Activated T-helper 1 cell treated with Interleukin-2 at 50 U/mL for 16 hours (primary cell): ENCODE results near the gene APLNR.
"Not testable (repeated sequence)": the region's sequence is repeated elsewhere in the genome, so short reads cannot be mapped to it uniquely, and the experiment has no call there.

Source experiments
- DNase-seq: peaks from one replicate; pipeline ENCODE4 v3.0.0-alpha.2; 2020; ENCODE audit warnings: low read depth

Gene APLNR

DNA sequence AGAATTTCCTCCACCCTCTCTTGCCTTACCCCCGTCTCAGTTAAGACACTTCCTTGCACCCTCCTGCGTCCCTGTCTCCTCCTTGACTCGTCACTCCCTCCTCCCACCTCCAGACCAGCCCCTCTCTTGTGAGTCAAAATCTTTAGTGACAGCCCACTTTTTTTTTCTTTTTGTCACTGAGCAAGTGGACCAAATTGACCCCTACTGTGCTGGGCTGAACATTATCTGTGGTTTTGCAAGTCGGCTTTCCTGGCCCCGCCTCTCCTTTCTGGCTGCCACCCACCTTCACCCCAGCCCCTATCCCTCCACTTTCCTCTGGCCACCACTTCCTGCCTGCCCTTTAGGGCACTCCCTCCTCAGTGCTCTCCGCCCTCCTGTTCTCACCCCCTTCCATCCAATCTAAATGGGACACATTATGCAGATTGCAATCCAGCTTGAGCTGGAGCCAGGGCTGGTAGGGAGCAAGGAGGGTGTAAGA is at the start of gene APLNR:
TSS of gene APLNR (minus strand) at position 47 of the 478 bp plus-strand sequence. CDS start 246 bp downstream, outside the sequence.
- DNase-seq: no peak

DNA sequence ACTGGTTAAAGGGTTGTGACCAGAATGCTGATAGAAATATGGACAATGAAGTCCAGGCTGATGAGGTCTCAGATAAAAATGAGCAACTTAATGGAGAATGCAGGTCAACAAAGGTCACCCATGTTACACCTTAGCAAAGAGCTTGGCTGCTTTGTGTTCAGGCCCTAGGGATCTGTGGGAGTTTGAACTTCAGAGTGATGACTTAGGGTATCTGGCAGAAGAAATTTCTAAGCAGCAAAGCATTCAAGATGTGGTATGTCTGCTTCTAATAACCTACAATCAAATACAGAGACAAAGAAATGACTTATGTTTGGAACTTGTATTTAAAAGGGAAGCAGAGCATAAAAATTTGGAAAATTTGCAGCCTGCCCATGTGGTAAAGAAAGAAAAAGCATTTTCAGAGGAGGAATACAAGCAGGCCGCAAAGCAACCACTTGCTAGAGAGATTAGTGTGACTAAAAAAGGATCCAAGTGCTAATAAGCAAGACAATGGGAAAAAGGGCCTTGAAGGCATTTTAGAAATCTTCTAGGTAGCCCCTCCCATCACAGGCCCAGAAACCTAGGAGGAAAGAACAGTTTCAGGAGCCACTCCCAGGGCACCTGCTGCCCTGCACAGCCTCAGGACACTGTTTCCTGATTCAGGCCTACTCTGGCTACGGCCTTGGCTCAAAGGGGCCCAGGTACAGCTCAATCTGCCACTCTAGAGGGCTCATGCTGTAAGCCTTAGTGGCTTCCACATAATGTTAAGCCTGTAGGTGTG is 46.4 kb upstream of the APLNR start:
- no peak for DNase-seq

DNA sequence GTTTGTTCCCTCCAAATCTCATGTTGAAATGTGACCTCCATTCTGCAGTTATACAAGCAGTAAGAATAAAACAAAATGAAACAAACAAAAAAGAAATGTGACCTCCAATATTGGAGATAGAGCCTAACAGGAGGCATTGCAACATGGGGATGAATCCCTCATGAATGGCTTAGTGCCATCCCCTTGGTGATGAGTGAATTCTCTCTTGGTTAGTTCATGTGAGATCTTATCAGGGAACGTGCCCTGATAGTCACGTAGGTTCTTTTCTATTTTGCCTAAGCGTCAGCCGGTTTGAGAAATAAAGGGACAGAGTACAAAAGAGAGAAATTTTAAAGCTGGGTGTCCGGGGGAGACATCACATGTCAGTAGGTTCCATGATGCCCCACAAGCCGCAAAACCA is 44.5 kb upstream of the APLNR start:
- not testable (repeated sequence) for DNase-seq

DNA sequence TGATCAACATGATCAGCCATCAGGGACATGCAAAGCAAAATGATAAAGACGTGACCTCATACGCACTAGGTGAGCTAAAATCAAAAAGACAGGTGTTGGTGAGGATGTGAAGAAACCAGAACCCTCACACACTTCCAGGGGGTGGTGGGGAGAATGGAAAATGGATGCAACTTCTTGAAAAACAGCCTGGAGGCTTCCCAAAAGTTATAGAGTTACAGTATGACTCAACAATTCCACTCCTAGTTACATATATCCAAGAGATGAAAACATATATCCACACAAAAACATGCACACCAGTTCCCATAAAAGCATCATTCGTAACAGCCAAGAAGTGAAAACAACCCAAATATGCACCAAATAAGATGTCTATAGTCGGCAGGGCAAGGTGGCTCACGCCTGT is 42.1 kb upstream of the APLNR start:
- DNase-seq: no peak

DNA sequence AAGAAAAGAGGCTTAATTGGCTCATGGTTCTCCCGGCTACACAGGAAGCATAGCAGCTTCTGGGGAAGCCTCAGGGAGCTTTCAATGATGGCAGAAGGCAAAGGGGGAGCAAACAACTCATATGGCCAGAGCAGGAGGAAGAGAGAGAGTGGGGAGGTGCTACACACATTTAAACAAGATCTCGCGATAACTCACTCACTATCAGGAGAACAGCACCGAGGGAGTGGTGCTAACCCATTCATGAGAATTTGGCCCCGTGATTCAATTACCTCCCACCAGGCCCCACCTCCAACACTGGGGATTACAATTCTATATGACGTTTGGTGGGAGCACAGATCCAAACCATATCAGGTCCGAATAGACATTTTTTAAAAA is 41.7 kb upstream of the APLNR start:
- no peak for DNase-seq

- DNase-seq: no peak
These were observed 41.0 kb upstream of the APLNR start for GRCh38 chr11:57277845-57278720.

GRCh38 chr11:57276971-57277675 is 40.1 kb upstream of the APLNR start:
- DNase-seq: no peak

DNA sequence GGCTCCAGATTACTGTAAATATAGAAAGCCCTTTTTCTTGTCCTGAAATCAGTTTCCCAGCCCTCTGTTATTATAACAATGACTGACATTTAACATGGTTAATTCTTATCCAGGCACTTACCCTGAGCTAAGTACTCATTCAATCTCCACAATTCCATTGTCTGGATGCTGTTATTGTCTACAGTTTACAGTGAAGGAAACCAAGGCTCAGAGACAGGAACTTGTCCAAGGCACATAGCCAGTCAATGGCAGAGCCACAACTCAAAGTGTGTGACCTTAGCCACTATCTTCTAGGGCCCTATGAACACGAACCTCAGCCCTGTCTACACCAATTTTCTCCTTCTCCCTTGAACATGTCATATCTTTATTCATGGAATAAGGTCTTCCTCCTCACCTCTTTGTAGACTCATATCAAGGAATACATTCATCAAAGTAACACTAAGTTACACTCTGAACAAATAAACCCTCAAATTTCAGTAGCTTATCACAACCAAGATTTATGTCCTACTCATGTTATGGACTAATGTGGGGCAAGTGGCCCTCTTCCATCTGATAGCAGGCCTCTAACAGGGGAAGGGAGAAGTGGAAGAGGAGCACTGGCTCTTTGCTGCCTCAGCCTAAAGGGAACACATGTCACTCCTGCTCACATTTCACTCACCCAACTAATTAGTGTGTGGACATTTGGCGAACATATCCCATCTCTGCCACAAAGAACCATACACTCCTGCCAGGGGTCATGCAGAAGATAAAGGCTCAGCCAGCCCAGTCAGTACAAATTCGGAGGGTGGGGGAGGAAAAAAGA is 39.3 kb upstream of the APLNR start:
- no peak for DNase-seq

- no peak for DNase-seq
These were observed 38.5 kb upstream of the APLNR start for GRCh38 chr11:57275582-57275981.

GRCh38 chr11:57274904-57275498 is 38.0 kb upstream of the APLNR start:
- no peak for DNase-seq

- no peak for DNase-seq
These were observed 36.5 kb upstream of the APLNR start for GRCh38 chr11:57273448-57274058.

GRCh38 chr11:57269571-57270021 is 32.5 kb upstream of the APLNR start:
- DNase-seq: no peak

GRCh38 chr11:57266157-57266556 is 29.1 kb upstream of the APLNR start:
- no peak for DNase-seq

- no peak for DNase-seq
These were observed 26.3 kb upstream of the APLNR start for GRCh38 chr11:57263351-57263750.

DNA sequence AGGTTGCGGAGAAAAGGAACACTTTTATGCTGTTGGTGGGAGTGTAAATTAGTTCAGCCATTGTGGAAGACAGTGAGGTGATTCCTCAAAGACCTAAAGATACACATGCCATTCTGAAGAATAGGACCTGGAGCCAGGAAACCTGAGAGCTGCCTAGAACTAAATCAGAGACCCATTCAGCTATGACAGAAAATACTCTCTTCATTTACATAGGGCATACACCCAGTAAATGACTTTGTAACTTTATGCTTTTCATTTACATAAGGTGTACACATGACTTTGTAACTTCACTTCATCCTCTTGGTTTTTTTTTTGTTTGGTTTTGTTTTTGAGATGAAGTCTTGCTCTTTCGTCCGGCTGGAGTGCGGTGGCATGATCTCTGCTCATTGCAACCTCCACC is 25.1 kb upstream of the APLNR start:
- no peak for DNase-seq

DNA sequence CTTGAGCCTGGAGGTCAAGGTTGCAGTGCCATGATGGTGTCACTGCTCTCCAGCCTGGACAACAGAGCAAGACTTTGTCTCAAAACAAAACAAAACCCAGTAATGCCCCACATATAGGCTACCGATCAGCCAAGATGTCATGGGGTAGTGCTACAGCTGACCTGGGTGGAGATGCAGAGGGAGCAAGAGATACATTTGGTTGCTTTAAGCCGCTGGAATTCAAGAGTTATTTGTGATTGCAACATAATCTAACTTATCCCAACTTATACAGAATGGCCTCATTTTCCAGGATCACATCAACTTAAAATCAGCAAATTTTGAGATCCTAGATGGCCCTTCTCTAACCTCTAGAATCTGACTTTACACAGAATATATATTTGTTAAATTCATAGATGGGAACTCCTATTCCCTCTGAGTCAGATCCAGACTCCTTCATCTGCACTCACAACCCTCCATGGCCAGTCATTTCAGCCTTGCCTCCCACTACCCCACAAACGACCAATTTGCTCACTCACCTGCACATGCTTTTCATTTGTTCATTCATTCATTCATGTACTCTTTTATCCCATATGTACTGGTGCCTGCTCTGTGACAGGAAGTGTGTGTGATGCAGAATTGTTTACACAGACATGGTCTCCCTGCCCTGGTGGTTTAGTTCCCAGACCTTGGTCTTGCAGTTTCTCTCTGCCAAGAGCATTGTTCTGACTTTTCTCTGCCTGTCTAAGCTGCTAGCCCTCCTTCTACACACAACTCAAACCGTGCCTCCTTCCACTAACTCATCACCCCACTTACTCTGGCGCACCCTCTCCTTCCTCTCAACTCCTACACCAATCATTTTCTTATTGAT is 24.1 kb upstream of the APLNR start:
- DNase-seq: no peak

DNA sequence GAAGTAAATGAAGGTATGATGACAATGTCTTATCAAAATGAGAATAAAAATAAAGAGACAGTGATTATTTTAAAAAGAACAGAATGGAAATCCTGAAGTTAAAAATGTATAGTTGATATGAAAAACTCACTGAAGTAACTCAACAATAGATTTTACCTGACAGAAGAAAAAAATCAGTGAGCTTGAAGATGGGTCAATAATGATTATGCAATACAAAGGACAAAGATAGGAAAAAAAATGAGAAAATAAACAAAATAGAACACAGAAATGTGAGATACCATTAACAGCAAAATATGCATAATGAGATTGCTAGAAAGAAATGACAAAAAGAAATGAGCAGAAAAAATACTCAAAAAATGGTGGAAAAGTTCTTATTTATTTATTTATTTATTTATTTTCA is 19.1 kb upstream of the APLNR start:
- no peak for DNase-seq

DNA sequence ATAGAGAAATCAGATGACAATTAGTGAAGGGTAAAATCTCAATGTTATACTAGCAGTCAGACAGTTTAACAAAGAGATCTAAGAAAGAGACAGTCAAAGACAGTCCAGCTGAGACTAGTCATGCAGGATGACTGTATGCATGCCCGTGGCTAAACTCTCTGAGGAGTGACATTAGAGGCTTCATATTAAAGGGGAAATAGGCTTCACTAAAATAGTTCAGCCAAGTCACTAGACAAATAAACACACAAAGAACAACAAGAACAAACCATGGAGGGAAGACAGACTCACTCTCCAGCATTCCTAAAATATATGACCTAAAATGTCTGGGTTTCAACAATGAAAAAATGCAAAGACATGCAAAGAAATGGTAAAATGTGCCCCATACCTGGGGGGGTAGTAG is 18.6 kb upstream of the APLNR start:
- DNase-seq: no peak

DNA sequence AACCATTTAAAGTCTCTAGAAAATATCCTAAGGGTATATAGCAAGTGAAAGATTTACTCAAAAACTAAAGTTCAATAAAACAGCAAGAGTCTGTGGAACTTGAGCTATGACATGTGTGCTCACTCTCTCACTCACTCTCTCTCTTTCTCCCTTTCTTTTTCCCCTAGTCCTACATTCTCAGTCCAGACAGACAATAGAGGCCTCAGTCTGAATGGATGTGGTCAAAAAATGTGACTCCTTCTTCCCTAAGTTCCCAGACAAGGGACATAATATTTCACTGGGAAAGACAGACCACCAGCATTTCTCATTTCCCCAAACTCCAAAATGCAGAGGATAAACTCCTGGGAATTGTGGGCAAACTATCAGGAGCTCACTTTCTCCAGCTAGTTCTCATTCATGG is 17.6 kb upstream of the APLNR start:
- DNase-seq: no peak
